Body of pancreas (tissue), 4 donors: ENCODE measurements around the gene ZNF385D. TPM values are rescaled to one million over a fixed set of nuclear protein-coding genes. Genes with fewer than 3 reads are reported as not detected.

Source experiments
- ATAC-seq: fragments of 150-250 bp; one replicate; pipeline ENCODE4 v1.9.1; 2016
- DNase-seq, 4 donors: peaks; one replicate each; pipeline ENCODE4 v3.0.0-alpha.2; 2019
- H3K27ac ChIP-seq, 4 donors: fragments of 200-600 bp; sonication (generic); 1 replicate in 3 of 4; 2 replicates in 1 of 4; pipeline versions ENCODE4 v1.5.1 to v1.6.1; 2016 to 2019; ENCODE audit warnings: mild to moderate bottlenecking in 1 of 4, mixed read lengths in 1 of 4, moderate library complexity in 1 of 4
- H3K27me3 ChIP-seq, 2 donors: fragments of 200-600 bp; sonication (generic); one replicate each; pipeline ENCODE4 v1.6.0; 2016; ENCODE audit warnings: mild to moderate bottlenecking in 1 of 2
- H3K36me3 ChIP-seq, 2 donors: fragments of 200-600 bp; sonication (generic); replicated peaks in 1 of 2; 2 replicates each; pipeline ENCODE4 v1.5.1; 2016; ENCODE audit warnings: low read depth in 2 of 2; ENCODE audit not compliant: insufficient read depth in 1 of 2
- H3K4me1 ChIP-seq: fragments of 200-600 bp; sonication (generic); one replicate; pipeline ENCODE4 v1.6.0; 2016
- H3K4me3 ChIP-seq, 2 donors: fragments of 200-600 bp; sonication (generic); 1 replicate in 1 of 2; 2 replicates in 1 of 2; pipeline ENCODE4 v1.5.1; 2016 to 2019
- H3K9me3 ChIP-seq, 3 donors: fragments of 200-600 bp; sonication (generic); 1 replicate in 2 of 3; 2 replicates in 1 of 3; pipeline ENCODE4 v1.5.1; 2016
- CTCF ChIP-seq, 7 experiments: fragments of 450-650 bp in 4 of 7; fragments of 200-600 bp in 3 of 7; sonication (generic) in 3 of 7; IDR thresholded peaks; one replicate each; pipeline ENCODE4 v1.5.1; 2016 to 2019; ENCODE audit warnings: antibody characterized with exemption in 7 of 7
- POLR2A ChIP-seq, 3 donors: fragments of 450-650 bp; IDR thresholded peaks; one replicate each; pipeline ENCODE4 v1.6.1; 2016; ENCODE audit warnings: antibody characterized with exemption in 3 of 3, mild to moderate bottlenecking in 2 of 3
- WGBS, 2 donors: methylation state at CpG; one replicate each; pipeline ENCODE4 v1.1.5; 2017; 5-methylcytosine and 5-hydroxymethylcytosine counted together
- intact Hi-C: fragments of 100-400 bp; cut with DNase I; formaldehyde crosslinking; loops from one replicate; pipeline ENCODE4 v1.15.1; 2023
- total RNA-seq, 2 donors: library from RNA; depleted of rRNA; stranded (reverse); fragments of >200 nt; gene quantifications; one replicate each; pipeline ENCODE4 v1.1.0, GENCODE V29; 2016

The ZNF385D gene
- total RNA-seq, 2 donors from 2014 or later = 3.9 to 5.9 TPM

DNA sequence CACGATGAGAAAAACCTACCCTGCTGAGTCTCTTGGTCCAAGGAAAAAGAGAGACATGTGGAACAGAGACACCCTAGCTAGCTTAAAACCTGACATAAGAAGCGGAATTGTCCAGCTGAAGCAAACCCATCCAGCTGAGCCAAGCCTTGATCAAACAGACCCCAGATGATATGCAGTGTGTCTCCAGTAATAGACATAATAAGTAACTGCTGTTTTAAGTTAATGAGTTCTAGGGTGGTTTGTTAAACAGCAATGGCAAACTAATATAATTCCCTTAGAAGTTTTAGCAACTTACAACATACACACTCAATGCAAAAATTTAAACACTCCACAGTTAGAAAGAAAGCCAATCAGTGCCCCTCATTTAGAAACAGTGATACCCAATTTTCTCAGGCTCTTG is 26.8 kb upstream of the ZNF385D start:
- no peak overlapping the region for H3K4me3 ChIP-seq
- no peak for DNase-seq
- H3K4me1 ChIP-seq = no peaks in the 10 kb centered on the region
- ATAC-seq = no peak
- H3K27me3 ChIP-seq = no peaks in the 10 kb centered on the region
- WGBS, 2 donors = 78 to 87% methylated on average over 2 of the region's 2 CpGs
- no peaks in the 10 kb centered on the region for H3K9me3 ChIP-seq
- TF ChIP-seq CTCF (IDR thresholded peaks at IDR 0.05) (no peak), POLR2A (IDR thresholded peaks at IDR 0.05) (no peak)
- no peak overlapping the region for H3K27ac ChIP-seq
- no peaks in the 10 kb centered on the region for H3K36me3 ChIP-seq
- intact Hi-C loops = no loop called here

- 36 to 50% methylated on average over 2 of the region's 2 CpGs for WGBS, 2 donors
- H3K27me3 ChIP-seq = no peaks in the 10 kb centered on the region
- no peak overlapping the region for H3K4me3 ChIP-seq
- H3K4me1 ChIP-seq = no peaks in the 10 kb centered on the region
- H3K9me3 ChIP-seq = no peaks in the 10 kb centered on the region
- no peak overlapping the region for H3K27ac ChIP-seq
- H3K36me3 ChIP-seq = no peaks in the 10 kb centered on the region
- no peak for ATAC-seq
- DNase-seq = no peak
- TF ChIP-seq CTCF (IDR thresholded peaks at IDR 0.05) = no peak
- TF ChIP-seq POLR2A (IDR thresholded peaks at IDR 0.05) = no peak
- intact Hi-C loops = no loop called here
Observed at GRCh38 chr3:21766002-21766401, 15.0 kb upstream of the ZNF385D start.

- TF ChIP-seq POLR2A (IDR thresholded peaks at IDR 0.05) = no peak
- no peak for TF ChIP-seq CTCF (IDR thresholded peaks at IDR 0.05)
- H3K36me3 ChIP-seq = no peaks in the 10 kb centered on the region
- no peaks in the 10 kb centered on the region for H3K27me3 ChIP-seq
- no peaks in the 10 kb centered on the region for H3K9me3 ChIP-seq
- no peaks in the 10 kb centered on the region for H3K4me1 ChIP-seq
- intact Hi-C loops = no loop called here
- DNase-seq (no peak), ATAC-seq (no peak)
- H3K27ac ChIP-seq = no peak overlapping the region
- WGBS, 2 donors = 64 to 66% methylated on average over 5 of the region's 5 CpGs
- no peak overlapping the region for H3K4me3 ChIP-seq
Observed at GRCh38 chr3:21755896-21756295, 4.9 kb upstream of the ZNF385D start.

GRCh38 chr3:21754839-21755238 is 3.8 kb upstream of the ZNF385D start:
- H3K27me3 ChIP-seq = no peaks in the 10 kb centered on the region
- no peak for TF ChIP-seq CTCF (IDR thresholded peaks at IDR 0.05)
- TF ChIP-seq POLR2A (IDR thresholded peaks at IDR 0.05) = no peak
- H3K27ac ChIP-seq = no peak overlapping the region
- DNase-seq = no peak
- no peaks in the 10 kb centered on the region for H3K4me1 ChIP-seq
- ATAC-seq = no peak
- H3K36me3 ChIP-seq = no peaks in the 10 kb centered on the region
- no peaks in the 10 kb centered on the region for H3K9me3 ChIP-seq
- H3K4me3 ChIP-seq = no peak overlapping the region
- intact Hi-C loops = no loop called here
- WGBS, 2 donors = 78 to 86% methylated on average over 1 of the region's 1 CpG

DNA sequence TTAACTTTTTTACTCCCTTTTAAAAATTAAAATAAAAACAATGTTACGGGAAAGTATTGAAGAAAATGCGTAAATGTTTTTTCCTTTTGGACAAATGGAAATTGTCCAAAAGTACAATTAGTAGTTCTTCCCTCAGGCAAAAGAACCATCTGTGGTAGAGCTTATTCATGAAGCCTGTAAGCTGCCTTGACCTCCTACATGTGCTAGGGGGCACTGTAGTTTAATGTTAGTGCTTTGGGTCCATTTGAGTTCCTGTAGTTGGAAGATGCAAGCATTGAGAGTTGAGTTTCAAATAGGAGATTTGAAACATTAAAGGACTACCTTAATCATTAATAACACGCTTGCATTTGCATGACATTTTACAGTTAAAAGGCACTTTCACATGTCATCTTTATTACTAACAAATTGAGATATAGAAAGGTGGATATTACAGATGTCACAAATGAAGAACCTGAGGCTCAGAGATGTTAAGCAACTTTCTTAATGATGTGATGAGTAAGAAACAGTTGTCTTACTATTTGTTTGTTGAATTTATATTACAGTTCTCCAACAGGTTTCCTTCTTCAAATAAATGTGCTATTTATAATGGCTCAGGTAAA is 1.8 kb upstream of the ZNF385D start:
- TF ChIP-seq CTCF (IDR thresholded peaks at IDR 0.05) (peak in 6 of 7 experiments; percentile 20 to 45 (median 34)), POLR2A (IDR thresholded peaks at IDR 0.05) (no peak)
- Histone ChIP-seq H3K27ac (no peak overlapping the region), H3K9me3 (no peaks in the 10 kb centered on the region), H3K4me3 (no peak overlapping the region), H3K4me1 (no peaks in the 10 kb centered on the region), H3K27me3 (no peaks in the 10 kb centered on the region), H3K36me3 (no peaks in the 10 kb centered on the region)
- peak in 2 of 4 donors; percentile 7 to 14 for DNase-seq
- 13 to 18% methylated on average over 3 of the region's 3 CpGs for WGBS, 2 donors
- intact Hi-C loops = no loop called here
- ATAC-seq = no peak
